OCI-LY1 (cell line): Measurements from ENCODE around the gene NODAL.
A peak's percentile ranks its signal among the peaks of the same experiment; 100 is the strongest.

Experiments
- H2AFZ ChIP-seq: fragments of 200-600 bp; sonication (generic), shearing (Covaris generic); 2 replicates; pipeline ENCODE4 v1.6.0; 2014; ENCODE audit warnings: antibody characterized with exemption, mild to moderate bottlenecking, low read length
- H3F3A ChIP-seq: fragments of 200-600 bp; sonication (generic), shearing (Covaris generic); 2 replicates; pipeline ENCODE4 v1.6.0; 2014; ENCODE audit warnings: mild to moderate bottlenecking, antibody characterized with exemption, low read length, moderate library complexity; ENCODE audit not compliant: insufficient read depth
- H3K27ac ChIP-seq: fragments of 200-600 bp; sonication (generic); 2 replicates; pipeline ENCODE4 v1.5.1; 2014; ENCODE audit warnings: low read length, mixed run types, mild to moderate bottlenecking, low read depth; ENCODE audit not compliant: poor library complexity, severe bottlenecking
- H3K27me3 ChIP-seq: fragments of 200-600 bp; sonication (generic); 2 replicates; pipeline ENCODE4 v1.6.0; 2014; ENCODE audit warnings: antibody characterized with exemption, mild to moderate bottlenecking, low read length, moderate library complexity; ENCODE audit not compliant: insufficient read depth
- H3K36me3 ChIP-seq: fragments of 200-600 bp; sonication (generic); 2 replicates; pipeline ENCODE4 v1.6.1; 2014; ENCODE audit warnings: mild to moderate bottlenecking, antibody characterized with exemption, low read length, moderate library complexity, mixed read lengths; ENCODE audit not compliant: insufficient read depth
- H3K4me1 ChIP-seq: fragments of 200-600 bp; sonication (generic); 2 replicates; pipeline ENCODE4 v1.5.1; 2014; ENCODE audit warnings: mild to moderate bottlenecking, low read length, moderate library complexity; ENCODE audit not compliant: insufficient read depth, severe bottlenecking
- H3K4me2 ChIP-seq: fragments of 200-600 bp; sonication (generic), shearing (Covaris generic); 2 replicates; pipeline ENCODE4 v1.6.1; 2014; ENCODE audit warnings: low read length
- H3K4me3 ChIP-seq: fragments of 200-600 bp; sonication (generic); 2 replicates; pipeline ENCODE4 v1.5.1; 2014; ENCODE audit warnings: low read length, low read depth, mild to moderate bottlenecking, mixed read lengths; ENCODE audit not compliant: poor library complexity, severe bottlenecking
- H3K79me2 ChIP-seq: fragments of 200-600 bp; shearing (Covaris generic); 2 replicates; pipeline ENCODE4 v1.6.1; 2016; ENCODE audit warnings: mixed run types, low read length, mixed read lengths; ENCODE audit not compliant: insufficient read depth
- H3K9ac ChIP-seq: fragments of 200-600 bp; sonication (generic), shearing (Covaris generic); 2 replicates; pipeline ENCODE4 v1.6.1; 2014; ENCODE audit warnings: mild to moderate bottlenecking, low read length, mixed read lengths
- H3K9me2 ChIP-seq: fragments of 200-600 bp; sonication (generic), shearing (Covaris generic); 2 replicates; pipeline ENCODE4 v1.6.1; 2014; ENCODE audit warnings: low read depth, mild to moderate bottlenecking, low read length, mixed read lengths
- H3K9me3 ChIP-seq: fragments of 200-600 bp; shearing (Covaris generic); 2 replicates; pipeline ENCODE4 v1.6.1; 2014; ENCODE audit warnings: low read length, mixed read lengths
- H4K20me1 ChIP-seq: fragments of 200-600 bp; sonication (generic), shearing (Covaris generic); 2 replicates; pipeline ENCODE4 v1.6.0; 2016; ENCODE audit warnings: mild to moderate bottlenecking, low read length; ENCODE audit not compliant: insufficient read depth
- EZH2 ChIP-seq: fragments of 200-600 bp; sonication (generic), shearing (Covaris generic); IDR thresholded peaks from 2 replicates; pipeline ENCODE4 v1.8.0; 2017; ENCODE audit warnings: borderline replicate concordance, mixed run types, mild to moderate bottlenecking, antibody characterized with exemption, low read length, moderate library complexity, mixed read lengths
- TF ChIP-seq, protein P1 (sequence below): fragments of 200-600 bp; sonication (generic), shearing (Covaris generic); IDR thresholded peaks from 2 replicates; pipeline ENCODE4 v1.5.1; 2017; ENCODE audit warnings: mild to moderate bottlenecking, antibody characterized with exemption, low read length, moderate library complexity, mixed read lengths

Gene NODAL

DNA sequence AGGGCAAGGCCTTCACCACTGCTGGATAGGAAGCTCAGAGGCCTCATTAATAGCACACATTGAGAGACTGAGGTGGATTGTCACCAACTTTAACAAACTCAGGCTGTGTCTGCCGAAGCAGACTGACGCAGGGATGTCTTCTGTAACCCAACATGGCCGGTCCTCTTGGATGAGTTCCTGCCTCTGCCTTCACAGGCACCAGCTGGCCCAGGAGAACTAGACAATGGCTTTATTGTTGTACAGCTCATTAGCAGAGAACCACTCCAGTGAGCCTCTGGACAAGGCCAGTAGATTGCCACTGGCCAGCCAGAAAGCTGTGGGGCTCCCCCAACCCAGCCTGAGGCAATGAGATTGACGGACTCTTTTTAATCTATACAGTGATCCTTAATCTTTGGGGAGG is 9.4 kb downstream of the NODAL start:
- no peak for TF ChIP-seq EZH2
- TF ChIP-seq, protein P1, sequence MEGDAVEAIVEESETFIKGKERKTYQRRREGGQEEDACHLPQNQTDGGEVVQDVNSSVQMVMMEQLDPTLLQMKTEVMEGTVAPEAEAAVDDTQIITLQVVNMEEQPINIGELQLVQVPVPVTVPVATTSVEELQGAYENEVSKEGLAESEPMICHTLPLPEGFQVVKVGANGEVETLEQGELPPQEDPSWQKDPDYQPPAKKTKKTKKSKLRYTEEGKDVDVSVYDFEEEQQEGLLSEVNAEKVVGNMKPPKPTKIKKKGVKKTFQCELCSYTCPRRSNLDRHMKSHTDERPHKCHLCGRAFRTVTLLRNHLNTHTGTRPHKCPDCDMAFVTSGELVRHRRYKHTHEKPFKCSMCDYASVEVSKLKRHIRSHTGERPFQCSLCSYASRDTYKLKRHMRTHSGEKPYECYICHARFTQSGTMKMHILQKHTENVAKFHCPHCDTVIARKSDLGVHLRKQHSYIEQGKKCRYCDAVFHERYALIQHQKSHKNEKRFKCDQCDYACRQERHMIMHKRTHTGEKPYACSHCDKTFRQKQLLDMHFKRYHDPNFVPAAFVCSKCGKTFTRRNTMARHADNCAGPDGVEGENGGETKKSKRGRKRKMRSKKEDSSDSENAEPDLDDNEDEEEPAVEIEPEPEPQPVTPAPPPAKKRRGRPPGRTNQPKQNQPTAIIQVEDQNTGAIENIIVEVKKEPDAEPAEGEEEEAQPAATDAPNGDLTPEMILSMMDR: no peak

DNA sequence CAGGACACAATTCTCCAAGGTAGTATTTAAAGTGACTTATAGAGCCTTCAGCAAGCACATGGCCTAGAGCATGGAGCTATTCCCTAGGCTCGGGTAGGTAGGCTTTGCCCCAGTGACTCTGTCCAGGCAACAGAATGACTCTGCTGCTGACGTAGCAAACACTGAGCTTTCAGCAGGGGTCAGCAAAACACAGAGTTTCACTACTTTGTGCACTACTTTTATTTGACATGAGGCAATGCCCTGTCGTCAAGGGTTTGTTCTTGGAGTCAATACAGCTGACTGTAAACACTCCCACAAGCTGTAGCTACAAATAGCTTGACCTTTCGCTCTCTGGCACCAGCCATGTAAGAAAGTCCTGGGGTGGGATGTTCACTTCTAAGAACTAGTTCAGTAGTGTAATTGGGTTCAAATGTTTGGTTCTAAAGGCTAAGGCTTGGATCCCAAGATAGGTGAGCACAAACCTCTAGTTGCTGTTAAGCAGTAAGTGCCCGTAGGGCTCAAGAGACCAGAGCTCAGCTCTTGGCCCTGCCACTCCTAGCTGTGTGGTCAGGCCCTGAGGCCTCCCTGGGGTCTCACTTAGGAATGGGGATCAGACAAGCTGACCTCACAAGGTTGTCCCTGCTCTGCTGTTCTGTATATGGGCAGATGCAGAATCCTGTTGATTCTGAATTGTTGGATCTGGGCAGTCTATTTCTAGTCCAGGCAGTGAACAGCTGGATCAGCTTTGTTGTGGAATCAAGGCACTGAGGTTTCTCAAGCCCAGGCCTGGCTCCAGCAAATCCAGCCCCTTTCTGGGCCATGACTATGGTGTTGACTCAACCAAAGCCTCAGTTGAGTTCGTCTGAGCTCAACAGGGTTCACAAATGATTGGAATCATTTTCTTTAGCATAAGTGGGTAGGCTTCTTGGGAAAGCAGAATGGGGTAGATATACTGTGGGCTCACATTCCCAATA is 10.7 kb downstream of the NODAL start:
- no peaks in the 10 kb centered on the region for H3K4me1 ChIP-seq
- H3K4me3 ChIP-seq: no peak overlapping the region
- H2AFZ ChIP-seq: no peak overlapping the region
- no peak overlapping the region for H3K27ac ChIP-seq
- H3K9me2 ChIP-seq: no peaks in the 10 kb centered on the region
- no peaks in the 10 kb centered on the region for H3F3A ChIP-seq
- H4K20me1 ChIP-seq: no peaks in the 10 kb centered on the region
- H3K79me2 ChIP-seq: no peaks in the 10 kb centered on the region
- no peak for TF ChIP-seq EZH2
- TF ChIP-seq, protein P1: peak; percentile 16; the same call in 1 of the 2 replicates
- no peaks in the 10 kb centered on the region for H3K9me3 ChIP-seq
- H3K4me2 ChIP-seq: no peak overlapping the region
- H3K36me3 ChIP-seq: peaks cover 40% of the 10 kb centered on the region; the same call in 1 of the 2 replicates
- no peak overlapping the region for H3K9ac ChIP-seq
- no peaks in the 10 kb centered on the region for H3K27me3 ChIP-seq

More for the DNA sequence above, 9.4 kb downstream of the NODAL start:
- H2AFZ ChIP-seq: no peak overlapping the region
- H3F3A ChIP-seq: no peaks in the 10 kb centered on the region
- no peaks in the 10 kb centered on the region for H3K27me3 ChIP-seq
- H3K9me3 ChIP-seq: no peaks in the 10 kb centered on the region
- no peaks in the 10 kb centered on the region for H3K4me1 ChIP-seq
- H3K79me2 ChIP-seq: no peaks in the 10 kb centered on the region
- H3K4me2 ChIP-seq: no peak overlapping the region
- H3K4me3 ChIP-seq: no peak overlapping the region
- no peak overlapping the region for H3K9ac ChIP-seq
- H3K9me2 ChIP-seq: no peaks in the 10 kb centered on the region
- H3K27ac ChIP-seq: no peak overlapping the region
- H3K36me3 ChIP-seq: peaks cover 28% of the 10 kb centered on the region; the same call in 1 of the 2 replicates
- H4K20me1 ChIP-seq: no peaks in the 10 kb centered on the region

DNA sequence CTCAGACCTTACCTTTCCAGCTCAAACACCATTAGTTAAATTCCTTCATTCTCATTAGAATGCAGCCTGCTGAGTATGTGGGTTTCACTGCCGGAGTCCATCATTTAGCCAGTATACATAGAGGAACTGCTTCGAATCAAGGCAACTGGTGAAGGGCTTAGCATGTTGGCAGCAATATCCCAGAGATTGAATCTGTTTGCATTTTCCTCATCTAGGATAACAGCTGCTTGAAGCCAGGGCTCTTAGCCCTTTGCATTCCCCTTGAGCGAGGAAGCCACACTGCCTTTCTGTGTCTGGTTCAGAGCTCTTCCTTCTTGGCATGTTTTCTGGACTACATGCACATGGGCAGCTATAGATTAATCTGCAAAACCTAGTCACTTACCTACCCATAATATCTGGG is 14.7 kb downstream of the NODAL start:
- no peaks in the 10 kb centered on the region for H3K27me3 ChIP-seq
- H3K4me3 ChIP-seq: no peak overlapping the region
- H3K27ac ChIP-seq: no peak overlapping the region
- no peak overlapping the region for H3K4me2 ChIP-seq
- H3F3A ChIP-seq: no peaks in the 10 kb centered on the region
- TF ChIP-seq, protein P1: no peak
- no peak for TF ChIP-seq EZH2
- H3K4me1 ChIP-seq: no peaks in the 10 kb centered on the region
- no peaks in the 10 kb centered on the region for H3K9me3 ChIP-seq
- H3K9me2 ChIP-seq: no peaks in the 10 kb centered on the region
- H3K9ac ChIP-seq: no peak overlapping the region
- no peak overlapping the region for H2AFZ ChIP-seq
- peaks cover 80% of the 10 kb centered on the region for H3K36me3 ChIP-seq
- no peaks in the 10 kb centered on the region for H3K79me2 ChIP-seq
- no peaks in the 10 kb centered on the region for H4K20me1 ChIP-seq
